Body of pancreas (tissue), 4 donors: Measurements from ENCODE around the gene ANKRD33B.

Experiments
- CTCF ChIP-seq, 7 experiments: fragments of 450-650 bp in 4 of 7; fragments of 200-600 bp in 3 of 7; sonication (generic) in 3 of 7; IDR thresholded peaks; one replicate each; pipeline ENCODE4 v1.5.1; 2016 to 2019; ENCODE audit warnings: antibody characterized with exemption in 7 of 7
- POLR2A ChIP-seq, 3 donors: fragments of 450-650 bp; IDR thresholded peaks; one replicate each; pipeline ENCODE4 v1.6.1; 2016; ENCODE audit warnings: antibody characterized with exemption in 3 of 3, mild to moderate bottlenecking in 2 of 3

DNA sequence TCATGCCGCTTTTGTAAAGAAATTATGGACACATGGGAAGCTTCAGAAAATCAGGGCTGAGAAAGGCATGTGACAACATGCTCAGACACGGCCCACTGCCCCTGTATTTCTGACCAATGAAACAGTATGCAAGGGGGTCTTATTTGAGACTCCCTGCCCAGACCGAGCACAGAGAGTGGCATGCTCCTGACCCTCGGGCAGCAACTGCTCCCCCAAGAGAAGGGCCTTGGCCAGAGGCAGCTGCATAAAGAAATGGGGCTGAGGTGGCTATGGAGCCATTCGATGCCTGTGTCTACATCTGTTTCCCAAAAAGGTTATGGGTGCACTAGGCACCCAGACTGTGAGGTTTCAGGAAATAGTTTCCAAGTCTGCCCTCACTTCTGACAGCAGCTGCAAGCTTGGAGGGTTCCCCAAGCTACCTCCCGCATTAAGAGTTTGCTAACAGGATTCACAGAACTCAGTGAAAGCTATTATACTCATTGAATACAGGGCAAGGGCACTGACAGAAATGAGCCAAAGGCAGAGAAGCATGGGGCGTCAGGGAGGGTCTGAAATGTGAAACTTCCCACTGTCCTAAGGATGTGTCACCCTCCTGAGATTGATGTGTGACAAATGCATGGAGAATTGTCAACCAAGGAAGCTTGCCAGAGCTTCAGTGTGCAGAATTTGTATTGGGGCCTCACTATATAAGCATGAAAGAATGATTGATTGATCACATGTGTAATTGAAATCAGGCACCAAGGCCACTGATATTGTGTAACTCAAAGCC lies 102.8 kb downstream of the ANKRD33B start:
- TF ChIP-seq CTCF (IDR thresholded peaks at IDR 0.05) (no peak), POLR2A (IDR thresholded peaks at IDR 0.05) (no peak)
